HL-60/S4 treated with retinoic acid at 250 ng/mL for 4 days and 3 days (cell line): ENCODE measurements around the gene SLC17A3.

Experiments used
- in situ Hi-C: fragments of 300-500 bp; cut with MboI; formaldehyde crosslinking; loops from 2 replicates; pipeline ENCODE4 v1.7.0; 2022; ENCODE audit warnings: low sequenced_read_pairs

Gene SLC17A3

GRCh38 chr6:25844518-25844917, 29.5 kb downstream of the SLC17A3 start:
- in situ Hi-C loops, result no loop called here

DNA sequence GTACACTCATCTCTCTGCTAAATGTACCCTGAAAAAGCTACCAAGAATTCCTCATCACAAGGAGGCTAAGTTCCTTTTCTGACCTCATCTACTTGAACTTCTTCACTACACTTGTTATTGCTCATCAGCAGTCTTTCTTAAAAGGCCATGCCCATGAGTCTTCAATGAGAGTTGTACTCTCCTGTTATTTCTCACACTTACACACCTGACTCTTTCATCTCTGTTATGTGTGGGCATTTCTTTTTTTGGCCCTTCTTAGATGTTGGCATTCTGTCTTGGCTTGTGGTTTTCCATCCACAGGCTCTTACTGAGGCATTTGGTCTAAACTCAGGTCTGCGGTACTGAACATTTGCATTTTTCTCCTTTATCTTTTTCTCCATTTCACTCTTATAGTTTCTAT, 31.5 kb downstream of the SLC17A3 start:
- in situ Hi-C loops, result no loop called here

- in situ Hi-C loops, result no loop called here
Observed at GRCh38 chr6:25835442-25836283, 38.4 kb downstream of the SLC17A3 start.

GRCh38 chr6:25834950-25835349, 39.1 kb downstream of the SLC17A3 start:
- in situ Hi-C loops, result no loop called here

DNA sequence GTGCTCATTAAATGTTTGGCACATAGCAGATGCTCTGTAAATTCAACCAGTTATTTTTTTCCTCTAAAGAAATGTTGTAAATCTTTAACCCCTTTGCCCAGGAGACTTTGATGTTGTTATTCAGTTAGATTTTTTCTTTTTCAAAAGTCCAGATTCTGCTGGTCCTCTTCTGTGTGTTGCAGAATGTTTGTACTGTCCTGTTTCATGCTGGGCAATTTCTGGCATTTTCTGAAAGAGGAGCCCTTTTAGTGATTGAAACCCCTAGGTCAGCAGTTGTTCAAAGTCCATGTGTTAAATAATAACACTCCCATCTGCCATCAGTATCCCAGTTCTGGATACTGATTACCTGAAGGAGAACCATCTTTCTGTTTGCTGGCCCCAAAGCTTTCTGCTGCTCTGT, 40.9 kb downstream of the SLC17A3 start:
- in situ Hi-C loops, result no loop called here

DNA sequence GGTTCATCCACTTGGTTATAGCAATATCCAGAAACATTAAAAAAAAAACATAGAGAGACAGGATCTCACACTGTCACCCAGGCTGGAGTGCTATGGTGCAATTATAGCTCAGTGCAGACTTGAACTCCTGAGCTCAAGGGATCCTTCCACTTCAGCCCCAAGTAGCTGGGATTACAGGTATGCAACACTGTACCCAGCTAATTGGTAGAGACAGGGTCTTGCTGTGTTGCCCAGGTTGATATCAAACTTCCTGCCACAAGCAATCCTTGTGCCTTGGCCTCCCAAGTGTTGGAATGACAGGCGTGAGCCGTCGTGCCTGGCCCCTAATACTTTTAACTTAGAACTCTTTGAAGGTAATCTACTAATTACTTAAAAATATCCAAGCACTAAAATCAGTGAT, 41.4 kb downstream of the SLC17A3 start:
- in situ Hi-C loops, result no loop called here

DNA sequence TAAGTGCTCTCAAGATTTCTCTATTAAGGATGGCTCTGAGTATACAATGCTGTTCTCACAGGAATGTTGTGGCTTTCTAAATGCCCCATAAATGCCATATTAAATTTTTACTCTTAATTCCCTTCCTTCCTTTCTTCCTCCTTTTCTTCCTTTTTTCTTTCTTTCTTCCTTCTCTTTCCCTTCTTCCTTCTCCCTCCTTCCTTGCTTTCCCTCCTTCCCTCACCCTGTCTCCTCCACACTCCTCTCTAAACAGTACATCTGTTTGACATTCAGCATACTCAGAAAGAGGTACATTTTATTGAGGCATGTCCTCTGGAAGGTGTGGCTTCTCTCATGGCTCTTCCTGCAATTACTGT, 41.8 kb downstream of the SLC17A3 start:
- in situ Hi-C loops, result no loop called here

- in situ Hi-C loops, result no loop called here
Observed at GRCh38 chr6:25831532-25832306, 42.3 kb downstream of the SLC17A3 start, which contains the start of gene SLC17A1. SLC17A1 (minus strand) TSS chr6:25832052; CDS start chr6:25830557, 1,495 bp downstream.

DNA sequence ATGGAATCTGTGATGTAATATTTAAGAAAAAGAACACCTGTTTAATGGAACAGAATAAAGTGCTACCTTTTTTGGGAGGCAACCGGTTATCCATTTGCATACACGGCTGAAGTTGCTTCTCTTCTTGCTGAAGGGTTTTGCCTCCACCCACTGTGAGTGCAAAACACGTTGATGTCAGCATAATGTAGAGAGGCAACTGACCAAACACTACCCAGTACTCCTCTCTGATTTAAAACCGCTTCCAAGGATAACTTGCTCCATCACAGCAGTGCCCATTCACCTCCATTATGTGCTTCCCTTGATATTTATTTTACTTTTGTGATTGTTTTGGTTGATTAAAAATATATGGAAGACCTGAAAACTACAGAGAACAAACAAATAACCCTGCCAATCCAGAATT, 43.6 kb downstream of the SLC17A3 start:
- in situ Hi-C loops, result no loop called here

GRCh38 chr6:25829375-25829774, 44.7 kb downstream of the SLC17A3 start:
- in situ Hi-C loops, result no loop called here

DNA sequence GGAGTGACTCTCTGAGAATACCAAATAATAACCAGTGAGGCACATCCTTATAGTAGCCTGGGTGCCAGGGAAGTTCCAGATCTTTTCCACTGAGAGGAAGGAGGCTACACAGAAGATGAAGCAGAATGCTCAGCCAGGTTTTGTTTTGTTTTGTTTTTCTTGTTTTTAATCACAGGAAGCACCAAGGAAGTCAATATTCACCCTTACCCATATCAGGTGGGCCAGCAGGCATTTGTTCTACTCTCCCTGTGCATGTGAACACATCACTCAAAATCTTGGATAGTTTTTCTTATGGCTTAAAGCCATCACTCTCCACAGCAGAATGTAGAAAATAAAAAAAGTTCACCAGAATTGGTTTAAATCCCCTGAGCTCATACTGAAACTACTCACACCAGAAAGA, 52.7 kb downstream of the SLC17A3 start:
- in situ Hi-C loops, result no loop called here

GRCh38 chr6:25816252-25816651, 57.8 kb downstream of the SLC17A3 start:
- in situ Hi-C loops, result no loop called here

- in situ Hi-C loops, result no loop called here
Observed at GRCh38 chr6:25815194-25815593, 58.8 kb downstream of the SLC17A3 start.

- in situ Hi-C loops, result no loop called here
Observed at GRCh38 chr6:25804804-25805203, 69.2 kb downstream of the SLC17A3 start.

DNA sequence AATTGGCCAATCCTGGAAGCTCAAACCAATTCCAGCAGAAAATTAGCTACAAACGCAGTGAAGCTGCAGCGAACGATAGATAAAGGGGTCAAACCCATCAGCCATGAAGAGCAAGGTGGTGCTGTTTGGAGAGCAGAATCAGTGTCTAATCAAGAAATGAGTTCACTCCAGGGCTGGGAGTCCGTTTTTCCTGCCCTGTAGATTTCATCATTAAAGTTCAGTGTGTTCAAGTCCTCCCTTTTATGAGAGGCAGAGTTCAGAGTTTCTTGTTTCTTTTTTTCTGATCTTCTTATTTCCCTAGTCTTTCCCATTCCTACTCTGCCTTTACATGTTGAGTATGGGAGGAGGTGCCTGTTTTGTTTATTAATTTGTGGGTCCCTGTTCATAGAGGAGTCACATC, 72.6 kb downstream of the SLC17A3 start:
- in situ Hi-C loops, result no loop called here
